ENCODE results near the gene LRCH4.

GRCh38 chr7:100567751-100568175, 18.2 kb downstream of the LRCH4 start:
- TF ChIP-seq CTCF (IDR thresholded peaks at IDR 0.05) = no peak
- no peak for TF ChIP-seq EZH2 (IDR thresholded peaks at IDR 0.05; ENCODE audit: borderline replicate concordance, insufficient read depth, low read depth, low read length, poor library complexity, severe bottlenecking)
